ENCODE data around the gene DNAI2. TPM values are rescaled to one million over a fixed set of nuclear protein-coding genes. Genes with fewer than 3 reads are reported as not detected.

The DNAI2 gene
- polyA plus RNA-seq, 1 donor, result not detected

Other genes with a start within 250 kb of the DNAI2 start
- 1,766 TPM for gene RPL38, start 70.6 kb upstream of the DNAI2 start, polyA plus RNA-seq (ENCODE audit: insufficient read length)
- gene TTYH2, start 60.7 kb upstream of the DNAI2 start, polyA plus RNA-seq (ENCODE audit: insufficient read length), result 72.3 TPM
- gene KIF19, start 52.0 kb downstream of the DNAI2 start, polyA plus RNA-seq (ENCODE audit: insufficient read length), result 2.0 TPM
- gene BTBD17, start 87.6 kb downstream of the DNAI2 start, polyA plus RNA-seq (ENCODE audit: insufficient read length), result 0.18 TPM
- gene GPR142, start 93.3 kb downstream of the DNAI2 start, polyA plus RNA-seq (ENCODE audit: insufficient read length), result 0.44 TPM
- 46.6 TPM for gene GPRC5C, start 157.9 kb downstream of the DNAI2 start, polyA plus RNA-seq (ENCODE audit: insufficient read length)
- gene CD300A, start 192.4 kb downstream of the DNAI2 start, polyA plus RNA-seq (ENCODE audit: insufficient read length), result 2.2 TPM

Measured in hindlimb muscle (tissue), 1 donor.